Measurements from ENCODE around the gene SLC30A2. TPM values are rescaled to one million over a fixed set of nuclear protein-coding genes. Genes with fewer than 3 reads are reported as not detected.

The SLC30A2 gene
- polyA plus RNA-seq, 3 donors = not detected

GRCh38 chr1:26041978-26042377 is 3.9 kb downstream of the SLC30A2 start:
- peaks cover 18 to 47% of the 10 kb centered on the region in 2 donors for H3K27me3 ChIP-seq (ENCODE audit: control insufficient read depth in 2 of 2, insufficient read depth in 2 of 2, low read length in 2 of 2)
- H2AFZ ChIP-seq (ENCODE audit: insufficient read depth, low read depth, low read length, poor library complexity, severe bottlenecking) = no peak overlapping the region
- Mint-ChIP-seq H3K36me3 (no peaks in the 10 kb centered on the region), H3K27ac (no peak overlapping the region), H3K27me3 (ENCODE audit: low read depth in 3 of 3) (peaks cover 36 to 57% (median 40%) of the 10 kb centered on the region in 3 donors), H3K9me3 (peaks cover 0 to 8% (median 0%) of the 10 kb centered on the region in 7 donors), H3K4me1 (peaks cover 1% of the 10 kb centered on the region), H3K4me3 (no peak overlapping the region)
- H3K4me3 ChIP-seq (replicated peaks in 1 of 3; ENCODE audit: low read depth in 2 of 3, low read length in 3 of 3) = no peak overlapping the region
- DNase-seq = no peak
- no CpG with 5 or more reads among the region's 4 CpGs for WGBS (ENCODE audit: insufficient coverage)
- H3K36me3 ChIP-seq (replicated peaks in 1 of 2; ENCODE audit: control insufficient read depth in 1 of 2, insufficient read depth in 2 of 2, low read length in 2 of 2) = no peaks in the 10 kb centered on the region
- H3K9me3 ChIP-seq (replicated peaks in 1 of 2; ENCODE audit: control insufficient read depth in 1 of 2, insufficient read depth in 1 of 2, low read length in 2 of 2) = peaks cover 0 to 19% of the 10 kb centered on the region in 2 donors
- H3K27ac ChIP-seq (ENCODE audit: low read depth in 1 of 2, low read length in 2 of 2) = no peak overlapping the region
- H3K79me2 ChIP-seq (ENCODE audit: insufficient read depth, low read length) = no peaks in the 10 kb centered on the region
- no peaks in the 10 kb centered on the region for H4K20me1 ChIP-seq (ENCODE audit: insufficient read depth, low read length)
- TF ChIP-seq CTCF (IDR thresholded peaks at IDR 0.05) = no peak
- intact Hi-C loops (cut with micrococcal nuclease) = no loop called here
- no peaks in the 10 kb centered on the region for H3K4me1 ChIP-seq (ENCODE audit: control insufficient read depth in 1 of 2, insufficient read depth in 2 of 2, low read length in 2 of 2)
- no peak overlapping the region for H3K9ac ChIP-seq (ENCODE audit: insufficient read depth, low read length, poor library complexity, severe bottlenecking)
- H3K4me2 ChIP-seq (replicated peaks; ENCODE audit: extremely low read depth, low read length, poor library complexity, severe bottlenecking) = no peak overlapping the region

GRCh38 chr1:26041401-26041800 is 4.5 kb downstream of the SLC30A2 start:
- Mint-ChIP-seq H3K36me3 (no peaks in the 10 kb centered on the region), H3K27me3 (ENCODE audit: low read depth in 3 of 3) (peaks cover 30 to 55% (median 34%) of the 10 kb centered on the region in 3 donors), H3K4me1 (peaks cover 1% of the 10 kb centered on the region), H3K27ac (no peak overlapping the region), H3K4me3 (no peak overlapping the region), H3K9me3 (peaks cover 0 to 6% (median 0%) of the 10 kb centered on the region in 7 donors)
- Histone ChIP-seq H3K4me1 (ENCODE audit: control insufficient read depth in 1 of 2, insufficient read depth in 2 of 2, low read length in 2 of 2) (peaks cover 0 to 2% of the 10 kb centered on the region in 2 donors), H3K79me2 (ENCODE audit: insufficient read depth, low read length) (no peaks in the 10 kb centered on the region), H3K27me3 (ENCODE audit: control insufficient read depth in 2 of 2, insufficient read depth in 2 of 2, low read length in 2 of 2) (peaks cover 14 to 42% of the 10 kb centered on the region in 2 donors), H2AFZ (ENCODE audit: insufficient read depth, low read depth, low read length, poor library complexity, severe bottlenecking) (no peak overlapping the region), H3K36me3 (replicated peaks in 1 of 2; ENCODE audit: control insufficient read depth in 1 of 2, insufficient read depth in 2 of 2, low read length in 2 of 2) (no peaks in the 10 kb centered on the region), H4K20me1 (ENCODE audit: insufficient read depth, low read length) (no peaks in the 10 kb centered on the region), H3K9ac (ENCODE audit: insufficient read depth, low read length, poor library complexity, severe bottlenecking) (no peak overlapping the region), H3K4me3 (replicated peaks in 1 of 3; ENCODE audit: low read depth in 2 of 3, low read length in 3 of 3) (no peak overlapping the region), H3K9me3 (replicated peaks in 1 of 2; ENCODE audit: control insufficient read depth in 1 of 2, insufficient read depth in 1 of 2, low read length in 2 of 2) (peaks cover 0 to 14% of the 10 kb centered on the region in 2 donors), H3K4me2 (replicated peaks; ENCODE audit: extremely low read depth, low read length, poor library complexity, severe bottlenecking) (no peak overlapping the region), H3K27ac (ENCODE audit: low read depth in 1 of 2, low read length in 2 of 2) (no peak overlapping the region)
- TF ChIP-seq CTCF (IDR thresholded peaks at IDR 0.05) = no peak
- WGBS (ENCODE audit: insufficient coverage) = 96% methylated on average over 4 of the region's 7 CpGs
- intact Hi-C loops (cut with micrococcal nuclease) = no loop called here
- no peak for DNase-seq

Data from CD14-positive monocyte (primary cell).